HL-60 (cell line): ENCODE results near the gene ARSD.
A peak's percentile ranks its signal among the peaks of the same experiment; 100 is the strongest.
"Not testable (repeated sequence)": the region's sequence is repeated elsewhere in the genome, so short reads cannot be mapped to it uniquely, and the experiment has no call there.

Source experiments
- DNase-seq, 2 experiments: peaks; one replicate each; pipeline ENCODE4 v3.0.0-alpha.2; 2010 to 2020; ENCODE audit warnings: low read depth in 1 of 2, low spot score in 1 of 2
- H3K27ac ChIP-seq: fragments of 250-450 bp; sonication (Bioruptor Pico); replicated peaks from 2 replicates; pipeline ENCODE4 v1.5.1; 2020; ENCODE audit warnings: mild to moderate bottlenecking, moderate library complexity
- H3K27me3 ChIP-seq: fragments of 250-450 bp; sonication (Bioruptor Pico); 2 replicates; pipeline ENCODE4 v1.5.1; 2021; ENCODE audit warnings: mild to moderate bottlenecking, moderate library complexity; ENCODE audit not compliant: insufficient read depth, poor library complexity, severe bottlenecking
- H3K4me3 ChIP-seq: replicated peaks from 2 replicates; pipeline ENCODE4 v1.5.1; 2011; ENCODE audit warnings: mild to moderate bottlenecking, control low read depth, low read length; ENCODE audit not compliant: insufficient read depth
- CTCF ChIP-seq: IDR thresholded peaks from one replicate; pipeline ENCODE4 v1.5.1; 2011; ENCODE audit warnings: low read length, control low read depth, inconsistent platforms; ENCODE audit not compliant: insufficient read depth
- GABPA ChIP-seq: IDR thresholded peaks from 2 replicates; pipeline ENCODE4 v1.6.1; 2012; ENCODE audit warnings: low read depth
- POLR2AphosphoS5 ChIP-seq: IDR thresholded peaks from 2 replicates; pipeline ENCODE4 v1.6.1; 2012; ENCODE audit warnings: low read depth
- REST ChIP-seq: IDR thresholded peaks from 2 replicates; pipeline ENCODE4 v1.6.1; 2012; ENCODE audit warnings: low read depth; ENCODE audit not compliant: insufficient replicate concordance
- SPI1 ChIP-seq: IDR thresholded peaks from 2 replicates; pipeline ENCODE4 v1.6.1; 2012; ENCODE audit warnings: low read depth, mild to moderate bottlenecking, borderline replicate concordance

The ARSD gene

GRCh38 chrX:2931155-2931554, 2.0 kb upstream of the ARSD start:
- TF ChIP-seq POLR2AphosphoS5 (no peak), CTCF (no peak), REST (no peak), GABPA (no peak), SPI1 (no peak)
- DNase-seq = no peak
- Histone ChIP-seq H3K27me3 (no peaks in the 10 kb centered on the region), H3K27ac (no peak overlapping the region), H3K4me3 (no peak overlapping the region)

- peak in 1 of 2 experiments; percentile 5 for DNase-seq
These were observed 952 bp downstream of the ARSD start for GRCh38 chrX:2928191-2928582.

GRCh38 chrX:2926664-2927275, 2.4 kb downstream of the ARSD start:
- no peak for TF ChIP-seq SPI1
- TF ChIP-seq POLR2AphosphoS5 = no peak
- no peak for TF ChIP-seq CTCF
- no peak for TF ChIP-seq GABPA
- TF ChIP-seq REST = no peak
- Histone ChIP-seq H3K27ac (no peak overlapping the region), H3K27me3 (no peaks in the 10 kb centered on the region), H3K4me3 (no peak overlapping the region)
- DNase-seq = no peak

More at GRCh38 chrX:2928191-2928582, 952 bp downstream of the ARSD start:
- peak overlapping the region; percentile 44 for H3K4me3 ChIP-seq
- TF ChIP-seq POLR2AphosphoS5 = no peak
- 0 out of 2 replicates have a peak, but pooled peaks have one; percentile 15 for TF ChIP-seq SPI1
- H3K27me3 ChIP-seq = no peaks in the 10 kb centered on the region
- no peak overlapping the region for H3K27ac ChIP-seq

GRCh38 chrX:2926255-2926654, 2.9 kb downstream of the ARSD start:
- H3K27ac ChIP-seq, H3K4me3 ChIP-seq, H3K27me3 ChIP-seq, DNase-seq: not testable (repeated sequence)

- Histone ChIP-seq H3K4me3 (no peak overlapping the region), H3K27me3 (no peaks in the 10 kb centered on the region), H3K27ac (no peak overlapping the region)
- DNase-seq = no peak
- TF ChIP-seq SPI1 (no peak), REST (no peak), POLR2AphosphoS5 (no peak), CTCF (no peak), GABPA (no peak)
These were observed 5.0 kb downstream of the ARSD start for GRCh38 chrX:2924151-2924550.
